Stomach (tissue), 9 donors: ENCODE results near the gene GRIA3. TPM values are rescaled to one million over a fixed set of nuclear protein-coding genes. Genes with fewer than 3 reads are reported as not detected.

ENCODE experiments used
- DNase-seq, 2 donors: peaks; one replicate each; pipeline versions ENCODE4 v3.0.0 to v3.0.0-alpha.2; 2013 to 2019
- H3K27ac ChIP-seq, 5 donors: fragments of 200-600 bp in 4 of 5; sonication (generic) in 4 of 5; one replicate each; pipeline ENCODE4 v1.5.1; 2013 to 2019; ENCODE audit warnings: mild to moderate bottlenecking in 1 of 5, moderate library complexity in 1 of 5
- H3K27me3 ChIP-seq, 3 donors: fragments of 200-600 bp; sonication (generic); one replicate each; pipeline ENCODE4 v1.5.1; 2017 to 2019; ENCODE audit warnings: mixed run types in 1 of 3
- H3K36me3 ChIP-seq, 4 donors: fragments of 200-600 bp; sonication (generic); 1 replicate in 3 of 4; 2 replicates in 1 of 4; pipeline ENCODE4 v1.5.1; 2016 to 2019
- H3K4me1 ChIP-seq, 4 donors: fragments of 200-600 bp; sonication (generic); one replicate each; pipeline ENCODE4 v1.5.1; 2016 to 2019
- H3K4me3 ChIP-seq, 4 donors: fragments of 200-600 bp; sonication (generic) in 3 of 4; one replicate each; pipeline ENCODE4 v1.5.1; 2016 to 2019; ENCODE audit warnings: mild to moderate bottlenecking in 1 of 4
- H3K9me3 ChIP-seq, 4 donors: fragments of 200-600 bp; sonication (generic); one replicate each; pipeline ENCODE4 v1.5.1; 2016 to 2019
- CTCF ChIP-seq, 7 experiments: fragments of 450-650 bp in 4 of 7; fragments of 200-600 bp in 3 of 7; sonication (generic) in 3 of 7; IDR thresholded peaks; one replicate each; pipeline ENCODE4 v1.5.1; 2016 to 2019; ENCODE audit warnings: antibody characterized with exemption in 7 of 7, control low read depth in 2 of 7, mild to moderate bottlenecking in 1 of 7
- EP300 ChIP-seq: sonication (generic); formaldehyde crosslinking; IDR thresholded peaks from one replicate; pipeline ENCODE4 v1.6.1; 2017; ENCODE audit warnings: antibody characterized with exemption
- POLR2A ChIP-seq, 4 donors: fragments of 450-650 bp; IDR thresholded peaks; one replicate each; pipeline ENCODE4 v1.6.1; 2016; ENCODE audit warnings: antibody characterized with exemption in 4 of 4, control low read depth in 2 of 4, mild to moderate bottlenecking in 1 of 4, moderate library complexity in 1 of 4
- POLR2AphosphoS5 ChIP-seq, 3 donors: sonication (generic); formaldehyde crosslinking; IDR thresholded peaks; one replicate each; pipeline ENCODE4 v1.6.1; 2016; ENCODE audit warnings: antibody characterized with exemption in 3 of 3
- WGBS, 5 donors: extraction: QIAGEN DNeasy Blood & Tissue Kit in 3 of 5; methylation state at CpG; one replicate each; pipeline versions ENCODE4 v1.1.5 to v1.1.7; 2013 to 2018; 5-methylcytosine and 5-hydroxymethylcytosine counted together
- intact Hi-C: fragments of 100-400 bp; cut with DNase I; formaldehyde crosslinking; loops from one replicate; pipeline ENCODE4 v1.15.1; 2023; ENCODE audit warnings: low total_unique reads
- polyA plus RNA-seq, 3 donors: library from polyadenylated mRNA; stranded (reverse); fragments of 200-250 nt; gene quantifications; one replicate each; pipeline ENCODE4 v1.2.3, GENCODE V29; 2013
- total RNA-seq, 5 donors: library from RNA; depleted of rRNA; stranded (reverse); fragments of >200 nt; gene quantifications; one replicate each; pipeline versions ENCODE4 v1.1.0 to v1.2.3, GENCODE V29; 2014 to 2016
- donor health status: healthy with polysubstance abuse.
- donor health status: Bipolar disorder and iron deficiency.
- donor health status: healthy.

GRIA3 gene
- total and polyA plus RNA-seq, 8 donors: 0.87 to 4.7 (median 2.1) TPM; not detected in 3

DNA sequence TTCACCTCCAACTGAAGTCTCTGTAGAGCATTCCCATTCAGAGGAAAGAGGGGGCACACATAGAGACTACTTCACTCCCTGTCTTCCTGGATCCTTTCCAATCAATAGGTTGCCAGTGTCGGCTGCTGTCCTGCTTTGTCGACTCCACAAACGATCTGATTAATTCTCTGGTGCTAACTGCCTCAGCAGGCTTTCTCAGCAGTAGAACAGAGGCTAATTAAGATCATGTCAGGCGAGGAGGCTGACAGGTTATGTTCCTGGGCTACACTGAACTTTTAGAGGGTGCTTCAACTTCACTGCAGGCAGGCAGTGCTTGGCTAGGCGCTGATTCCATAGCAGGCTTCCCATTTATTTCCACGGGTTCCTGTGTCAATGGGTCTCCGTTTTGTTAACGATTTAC lies 79.2 kb downstream of the GRIA3 start:
- intact Hi-C loops: no loop called here
- Histone ChIP-seq H3K4me3 (no peak overlapping the region), H3K27ac (no peak overlapping the region), H3K9me3 (no peaks in the 10 kb centered on the region), H3K27me3 (no peaks in the 10 kb centered on the region), H3K4me1 (no peaks in the 10 kb centered on the region), H3K36me3 (no peaks in the 10 kb centered on the region)
- TF ChIP-seq POLR2AphosphoS5 (IDR thresholded peaks at IDR 0.05) (no peak), CTCF (IDR thresholded peaks at IDR 0.05) (no peak), EP300 (no peak), POLR2A (IDR thresholded peaks at IDR 0.05) (no peak)
- 34 to 52% (median 46%) methylated on average over 8 of the region's 8 CpGs for WGBS, 5 donors
- peak in 1 of 2 donors; percentile 3 for DNase-seq

DNA sequence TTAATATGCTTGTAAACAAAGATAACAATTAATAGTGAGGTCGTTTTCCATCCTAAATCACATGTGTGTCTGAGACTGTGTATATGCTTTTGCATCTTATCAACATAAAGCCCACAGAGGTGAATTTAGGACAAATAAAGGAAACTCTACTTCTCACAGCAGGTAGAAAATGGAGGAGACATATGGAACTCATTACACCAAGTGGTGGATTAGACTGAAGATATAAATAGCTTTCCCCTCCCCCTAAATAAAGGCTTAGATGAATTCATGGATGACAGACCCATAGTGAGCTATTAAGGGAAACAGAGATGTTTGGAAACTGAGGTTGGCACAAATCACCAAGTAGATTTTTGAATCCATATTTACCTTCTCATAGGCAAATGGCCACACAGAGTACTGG lies 79.7 kb downstream of the GRIA3 start:
- intact Hi-C loops: no loop called here
- Histone ChIP-seq H3K4me3 (no peak overlapping the region), H3K4me1 (no peaks in the 10 kb centered on the region), H3K27ac (no peak overlapping the region), H3K36me3 (no peaks in the 10 kb centered on the region), H3K9me3 (no peaks in the 10 kb centered on the region), H3K27me3 (no peaks in the 10 kb centered on the region)
- DNase-seq: no peak
- TF ChIP-seq EP300: no peak
- no peak for TF ChIP-seq CTCF (IDR thresholded peaks at IDR 0.05)
- no peak for TF ChIP-seq POLR2AphosphoS5 (IDR thresholded peaks at IDR 0.05)
- TF ChIP-seq POLR2A (IDR thresholded peaks at IDR 0.05): no peak
- 16 to 25% (median 24%) methylated on average over 1 of the region's 1 CpG for WGBS, 5 donors

DNA sequence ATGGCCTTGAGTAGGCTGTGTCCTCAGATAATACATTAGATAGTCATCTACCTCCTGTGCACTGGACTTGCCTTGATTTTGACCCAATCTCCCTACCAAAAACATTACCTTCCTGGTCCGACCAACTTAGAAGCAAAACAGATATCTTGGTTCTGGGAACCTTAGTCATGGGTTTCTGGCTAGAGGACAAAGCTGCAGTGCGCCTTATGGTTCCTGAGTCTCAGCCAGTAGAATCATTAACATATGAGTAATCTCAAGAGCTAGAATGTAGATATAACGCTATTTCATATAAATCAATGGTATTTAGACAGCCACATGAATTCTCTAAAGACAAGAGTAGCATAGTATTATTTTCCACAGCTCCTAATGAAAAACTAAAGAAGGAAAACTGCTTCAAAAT lies 83.1 kb downstream of the GRIA3 start:
- DNase-seq: peak in 1 of 2 donors; percentile 2
- H3K4me3 ChIP-seq: no peak overlapping the region
- H3K4me1 ChIP-seq: no peaks in the 10 kb centered on the region
- no peaks in the 10 kb centered on the region for H3K36me3 ChIP-seq
- H3K9me3 ChIP-seq: no peaks in the 10 kb centered on the region
- H3K27ac ChIP-seq: no peak overlapping the region
- intact Hi-C loops: no loop called here
- TF ChIP-seq POLR2A (IDR thresholded peaks at IDR 0.05) (no peak), POLR2AphosphoS5 (IDR thresholded peaks at IDR 0.05) (no peak), CTCF (IDR thresholded peaks at IDR 0.05) (no peak), EP300 (no peak)
- H3K27me3 ChIP-seq: no peaks in the 10 kb centered on the region
- 49 to 72% (median 55%) methylated on average over 3 of the region's 3 CpGs for WGBS, 5 donors

DNA sequence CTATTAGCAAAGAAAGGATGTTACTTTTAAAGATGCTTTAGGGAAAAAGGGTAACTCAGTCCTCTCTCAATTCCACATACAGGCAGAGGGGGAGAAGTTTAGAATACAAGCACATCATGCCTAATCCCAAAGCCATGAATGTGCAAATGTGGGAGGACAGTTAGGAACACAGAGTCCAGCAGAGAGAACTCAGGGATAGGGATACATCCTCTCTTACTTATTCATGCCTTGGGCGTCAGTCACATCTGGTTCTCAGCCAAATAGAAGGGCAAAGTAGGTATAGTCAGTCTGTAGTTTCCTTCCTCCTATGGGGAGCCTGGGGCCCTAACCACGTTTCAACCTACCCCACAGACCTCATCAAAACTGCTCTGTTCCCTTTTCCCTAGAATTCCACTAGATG lies 87.8 kb downstream of the GRIA3 start:
- H3K9me3 ChIP-seq: no peaks in the 10 kb centered on the region
- H3K27ac ChIP-seq: no peak overlapping the region
- no peak overlapping the region for H3K4me3 ChIP-seq
- intact Hi-C loops: no loop called here
- TF ChIP-seq POLR2A (IDR thresholded peaks at IDR 0.05): no peak
- TF ChIP-seq EP300: no peak
- TF ChIP-seq POLR2AphosphoS5 (IDR thresholded peaks at IDR 0.05): no peak
- TF ChIP-seq CTCF (IDR thresholded peaks at IDR 0.05): no peak
- no peaks in the 10 kb centered on the region for H3K36me3 ChIP-seq
- 38 to 83% (median 61%) methylated on average over 2 of the region's 2 CpGs for WGBS, 5 donors
- H3K27me3 ChIP-seq: no peaks in the 10 kb centered on the region
- H3K4me1 ChIP-seq: no peaks in the 10 kb centered on the region
- DNase-seq: no peak
